Neutrophil (primary cell): ENCODE data around the gene GGTLC3.
"Not testable (repeated sequence)": the region's sequence is repeated elsewhere in the genome, so short reads cannot be mapped to it uniquely, and the experiment has no call there.

ENCODE experiments used
- H3K27ac ChIP-seq: fragments of 200-600 bp; sonication (generic); 2 replicates; pipeline ENCODE4 v1.5.1; 2016; ENCODE audit warnings: mild to moderate bottlenecking, moderate library complexity
- H3K27me3 ChIP-seq: fragments of 200-600 bp; sonication (generic); 2 replicates; pipeline ENCODE4 v1.6.0; 2016; ENCODE audit warnings: mild to moderate bottlenecking
- H3K36me3 ChIP-seq: fragments of 200-600 bp; sonication (generic); 2 replicates; pipeline ENCODE4 v1.5.1; 2017
- H3K4me1 ChIP-seq, 2 experiments: fragments of 200-600 bp in 1 of 2; sonication (generic) in 1 of 2; 1 replicate in 1 of 2; 2 replicates in 1 of 2; pipeline versions ENCODE4 v1.5.1 to v1.6.1; 2013 to 2016; ENCODE audit warnings: low read depth in 1 of 2, low read length in 1 of 2, mild to moderate bottlenecking in 1 of 2, moderate library complexity in 1 of 2; ENCODE audit not compliant: control insufficient read depth in 1 of 2, insufficient read depth in 1 of 2
- H3K4me3 ChIP-seq, 2 experiments: fragments of 200-600 bp in 1 of 2; sonication (generic) in 1 of 2; 1 replicate in 1 of 2; 2 replicates in 1 of 2; pipeline ENCODE4 v1.5.1; 2013 to 2016; ENCODE audit warnings: low read depth in 1 of 2, low read length in 1 of 2, mild to moderate bottlenecking in 1 of 2, moderate library complexity in 1 of 2
- H3K9me3 ChIP-seq: fragments of 200-600 bp; sonication (generic); 2 replicates; pipeline ENCODE4 v1.5.1; 2016

The GGTLC3 gene

GRCh38 chr22:18533633-18534032, 15.7 kb upstream of the GGTLC3 start:
- not testable (repeated sequence) for H3K36me3 ChIP-seq, H3K27ac ChIP-seq, H3K27me3 ChIP-seq, H3K4me3 ChIP-seq, H3K4me1 ChIP-seq, H3K9me3 ChIP-seq

- not testable (repeated sequence) for H3K27ac ChIP-seq, H3K36me3 ChIP-seq, H3K4me1 ChIP-seq, H3K27me3 ChIP-seq, H3K4me3 ChIP-seq, H3K9me3 ChIP-seq
Observed at GRCh38 chr22:18529416-18530145, 11.6 kb upstream of the GGTLC3 start.

- peak overlapping the region; percentile 75 for H3K27ac ChIP-seq
- not testable (repeated sequence) for H3K9me3 ChIP-seq, H3K27me3 ChIP-seq, H3K36me3 ChIP-seq, H3K4me1 ChIP-seq
- peak overlapping the region in 1 of 2 experiments; percentile 60 for H3K4me3 ChIP-seq
Observed at GRCh38 chr22:18528597-18529415, 10.8 kb upstream of the GGTLC3 start.

GRCh38 chr22:18527752-18528596, 10.0 kb upstream of the GGTLC3 start, which contains the start of gene TMEM191B:
Gene TMEM191B, plus strand, starts transcription at chr22:18527802. Its CDS starts 179 bp downstream, at chr22:18527981.
- Histone ChIP-seq H3K4me3 (peak within 1 kb of the TSS in 1 of 2 experiments; percentile 60), H3K27ac (peak within 1 kb of the TSS; percentile 75)
- not testable (repeated sequence) for H3K27me3 ChIP-seq, H3K9me3 ChIP-seq, H3K4me1 ChIP-seq, H3K36me3 ChIP-seq

- H3K9me3 ChIP-seq, H3K27me3 ChIP-seq, H3K4me1 ChIP-seq, H3K36me3 ChIP-seq, H3K27ac ChIP-seq, H3K4me3 ChIP-seq: not testable (repeated sequence)
Observed at GRCh38 chr22:18523328-18523727, 5.4 kb upstream of the GGTLC3 start.

- H3K36me3 ChIP-seq, H3K4me3 ChIP-seq, H3K9me3 ChIP-seq, H3K4me1 ChIP-seq, H3K27me3 ChIP-seq, H3K27ac ChIP-seq: not testable (repeated sequence)
Observed at GRCh38 chr22:18522762-18523161, 4.8 kb upstream of the GGTLC3 start.

- H3K4me1 ChIP-seq, H3K9me3 ChIP-seq, H3K27ac ChIP-seq, H3K36me3 ChIP-seq, H3K4me3 ChIP-seq, H3K27me3 ChIP-seq: not testable (repeated sequence)
Observed at GRCh38 chr22:18513454-18513853, 4.5 kb downstream of the GGTLC3 start.

- H3K27ac ChIP-seq, H3K4me1 ChIP-seq, H3K4me3 ChIP-seq, H3K36me3 ChIP-seq, H3K9me3 ChIP-seq, H3K27me3 ChIP-seq: not testable (repeated sequence)
Observed at GRCh38 chr22:18512378-18512777, 5.6 kb downstream of the GGTLC3 start.

- not testable (repeated sequence) for H3K4me1 ChIP-seq, H3K9me3 ChIP-seq, H3K27me3 ChIP-seq, H3K36me3 ChIP-seq, H3K4me3 ChIP-seq, H3K27ac ChIP-seq
Observed at GRCh38 chr22:18511327-18511726, 6.6 kb downstream of the GGTLC3 start.

- not testable (repeated sequence) for H3K36me3 ChIP-seq, H3K27ac ChIP-seq, H3K4me1 ChIP-seq, H3K27me3 ChIP-seq, H3K9me3 ChIP-seq, H3K4me3 ChIP-seq
Observed at GRCh38 chr22:18496227-18496626, 21.7 kb downstream of the GGTLC3 start.
